ENCODE data around the gene YPEL2. TPM values are rescaled to one million over a fixed set of nuclear protein-coding genes. Genes with fewer than 3 reads are reported as not detected.

Gene YPEL2
- total and polyA plus RNA-seq, 2 of the 13 experiments (the other 11 are each of a cell fraction or from before 2014, with no cell fraction given), result 8.5 to 21.1 TPM

GRCh38 chr17:59437791-59438281 lies 106.4 kb downstream of the YPEL2 start:
- TF ChIP-seq ERF (CRISPR knock-in tag; IDR thresholded peaks at IDR 0.05), result no peak
- no peak for TF ChIP-seq TOE1 (CRISPR knock-in tag; IDR thresholded peaks at IDR 0.05)
- no peak for TF ChIP-seq SP5 (CRISPR knock-in tag; IDR thresholded peaks at IDR 0.05; ENCODE audit: borderline replicate concordance, low read depth)
- no peak for TF ChIP-seq NKX3-1 (CRISPR knock-in tag; IDR thresholded peaks at IDR 0.05)
- no peak for TF ChIP-seq MTF1 (CRISPR knock-in tag; IDR thresholded peaks at IDR 0.05)
- TF ChIP-seq HOXA5 (CRISPR knock-in tag; IDR thresholded peaks at IDR 0.05), result no peak
- no peak for TF ChIP-seq SP140L (CRISPR knock-in tag; IDR thresholded peaks at IDR 0.05; ENCODE audit: borderline replicate concordance)
- no peak for TF ChIP-seq CHD2 (IDR thresholded peaks at IDR 0.05; ENCODE audit: low read depth, low read length)
- no peak for TF ChIP-seq ZFP91 (CRISPR knock-in tag; IDR thresholded peaks at IDR 0.05; ENCODE audit: borderline replicate concordance)
- TF ChIP-seq ZNF30 (CRISPR knock-in tag; IDR thresholded peaks at IDR 0.05), result no peak
- TF ChIP-seq ZNF136 (CRISPR knock-in tag; IDR thresholded peaks at IDR 0.05; ENCODE audit: low read depth), result no peak
- H3K4me2 ChIP-seq (ENCODE audit: low read depth, low read length), result no peak overlapping the region
- WGBS (ENCODE audit: low lambda C conversion rate), result 39% methylated on average over 12 of the region's 12 CpGs
- H2AFZ ChIP-seq (ENCODE audit: low read length), result no peak overlapping the region
- ChIA-PET CTCF (ENCODE audit: low intra/inter-chr PET ratio, low total read pairs) (interaction anchor here (0.9 kb wide), 1 partner anchor 127 kb away, joined by 3 read pairs; no protein-coding TSS in a partner anchor), POLR2A (interaction anchor here (0.8 kb wide), 1 partner anchor 108 kb away, joined by 3 read pairs; no protein-coding TSS in a partner anchor)
- no peak overlapping the region for H3K4me3 ChIP-seq (replicated peaks in 1 of 3; ENCODE audit: insufficient read depth in 1 of 3, low read depth in 2 of 3, low read length in 3 of 3)
- no peak for ATAC-seq
- no peaks in the 10 kb centered on the region for H3K36me3 ChIP-seq (replicated peaks in 1 of 2; ENCODE audit: control insufficient read depth in 1 of 2, insufficient read depth in 2 of 2, low read length in 2 of 2)
- in situ Hi-C loops (cut with HindIII; ENCODE audit: extremely low pct_ligation_motif_present, low pct_unique_long_range_greater_than_20kb) (loop anchor here (5.0 kb wide), 1 partner anchor 111 kb away; no protein-coding TSS in a partner anchor), intact Hi-C loops (cut with micrococcal nuclease; ENCODE audit: unreplicated experiment) (no loop called here)
- H3K9me3 ChIP-seq (ENCODE audit: low read length), result 0 out of 2 replicates have a peak, but pooled peaks cover 1% of the 10 kb centered on the region
- no peaks in the 10 kb centered on the region for H3K79me2 ChIP-seq (ENCODE audit: insufficient read depth, low read length)
- no peaks in the 10 kb centered on the region for H4K20me1 ChIP-seq (ENCODE audit: insufficient read depth, low read length)
- H3K27me3 ChIP-seq (ENCODE audit: control insufficient read depth in 1 of 2, insufficient read depth in 2 of 2, low read length in 2 of 2), result no peaks in the 10 kb centered on the region; a peak in 1 of 5 replicates
- no peak overlapping the region for H3K9ac ChIP-seq (ENCODE audit: insufficient read depth, low read depth, low read length)
- BruUV-seq (replicated peaks), result no TSS peak
- H3K27ac ChIP-seq (ENCODE audit: extremely low read length, insufficient read depth, low read length), result no peak overlapping the region
- FAIRE-seq, result no peak
- peaks cover 69% of the 10 kb centered on the region for H3K4me1 ChIP-seq (ENCODE audit: insufficient read depth, low read length)
- DNase-seq (ENCODE audit: low spot score), result no peak
